ENCODE measurements around the gene TMEM235.

The TMEM235 gene

DNA sequence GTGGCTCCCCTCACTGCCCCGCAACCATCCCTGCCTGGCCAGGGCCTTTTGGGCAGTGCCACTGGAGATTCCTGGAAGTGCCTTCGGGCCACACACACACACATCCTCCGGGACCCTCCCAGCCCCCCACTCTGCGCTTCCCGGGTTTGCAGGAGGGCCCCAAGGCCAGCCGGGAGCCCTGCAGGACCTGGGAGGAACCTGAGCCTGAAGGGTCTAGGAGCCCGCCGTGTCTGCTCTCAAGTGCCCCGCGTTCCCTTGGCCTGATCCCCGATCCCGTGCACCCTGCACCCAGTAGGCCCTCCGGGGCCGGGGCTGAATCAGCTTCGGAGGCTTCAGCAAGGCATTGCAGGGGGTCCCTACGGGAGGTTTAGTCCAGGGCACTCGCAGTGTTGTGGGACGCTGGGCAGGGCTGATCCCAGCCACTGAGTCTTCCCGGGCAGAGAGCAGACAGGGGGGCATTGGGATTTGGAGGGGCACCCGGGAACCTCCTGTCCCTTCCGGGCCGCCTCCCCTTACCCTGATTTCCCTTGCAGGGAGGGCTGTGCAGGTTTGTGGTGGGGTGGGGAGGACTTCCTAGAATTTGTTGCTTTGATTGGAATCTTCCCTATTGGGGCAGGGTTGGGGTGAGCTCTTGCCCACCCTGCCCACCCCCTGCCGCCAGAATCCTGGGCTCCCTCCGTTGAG, 36.9 kb downstream of the TMEM235 start:
- ChIA-PET CTCF (interaction anchor here (0.6 to 1.2 kb wide), 2 partner anchors 17 to 336 kb away, joined by 3 to 4 read pairs; no protein-coding TSS in a partner anchor), POLR2A (interaction anchor here (1.9 kb wide), 1 partner anchor 14 kb away, joined by 10 read pairs; no protein-coding TSS in a partner anchor)
- TF ChIP-seq L3MBTL2 (conservative IDR thresholded peaks at IDR 0.05): no peak
- TF ChIP-seq ELF4 (IDR thresholded peaks at IDR 0.05): no peak
- TF ChIP-seq ZNF384 (IDR thresholded peaks at IDR 0.05): no peak
- TF ChIP-seq, protein P1, sequence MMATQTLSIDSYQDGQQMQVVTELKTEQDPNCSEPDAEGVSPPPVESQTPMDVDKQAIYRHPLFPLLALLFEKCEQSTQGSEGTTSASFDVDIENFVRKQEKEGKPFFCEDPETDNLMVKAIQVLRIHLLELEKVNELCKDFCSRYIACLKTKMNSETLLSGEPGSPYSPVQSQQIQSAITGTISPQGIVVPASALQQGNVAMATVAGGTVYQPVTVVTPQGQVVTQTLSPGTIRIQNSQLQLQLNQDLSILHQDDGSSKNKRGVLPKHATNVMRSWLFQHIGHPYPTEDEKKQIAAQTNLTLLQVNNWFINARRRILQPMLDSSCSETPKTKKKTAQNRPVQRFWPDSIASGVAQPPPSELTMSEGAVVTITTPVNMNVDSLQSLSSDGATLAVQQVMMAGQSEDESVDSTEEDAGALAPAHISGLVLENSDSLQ (IDR thresholded peaks at IDR 0.05): no peak
- TF ChIP-seq FOXM1 (IDR thresholded peaks at IDR 0.05; ENCODE audit: borderline replicate concordance): no peak
- TF ChIP-seq BHLHE40 (IDR thresholded peaks at IDR 0.05; ENCODE audit: borderline replicate concordance): no peak
- no peak for TF ChIP-seq ARNT (IDR thresholded peaks at IDR 0.05)
- no peak for TF ChIP-seq FOXA1 (IDR thresholded peaks at IDR 0.05)
- TF ChIP-seq SUZ12 (IDR thresholded peaks at IDR 0.05): no peak
- TF ChIP-seq FOXK2 (IDR thresholded peaks at IDR 0.05): no peak
- TF ChIP-seq NFRKB (IDR thresholded peaks at IDR 0.05): no peak
- TF ChIP-seq TARDBP (IDR thresholded peaks at IDR 0.05): no peak
- TF ChIP-seq HDGF (IDR thresholded peaks at IDR 0.05; ENCODE audit: borderline replicate concordance): no peak
- no peak for TF ChIP-seq LEF1 (IDR thresholded peaks at IDR 0.05; ENCODE audit: borderline replicate concordance)
- no peak for TF ChIP-seq SP1 (IDR thresholded peaks at IDR 0.05)
- no peak for TF ChIP-seq CTBP1 (IDR thresholded peaks at IDR 0.05; ENCODE audit: borderline replicate concordance)
- no peak for DNase-seq (ENCODE audit: extremely low spot score)

DNA sequence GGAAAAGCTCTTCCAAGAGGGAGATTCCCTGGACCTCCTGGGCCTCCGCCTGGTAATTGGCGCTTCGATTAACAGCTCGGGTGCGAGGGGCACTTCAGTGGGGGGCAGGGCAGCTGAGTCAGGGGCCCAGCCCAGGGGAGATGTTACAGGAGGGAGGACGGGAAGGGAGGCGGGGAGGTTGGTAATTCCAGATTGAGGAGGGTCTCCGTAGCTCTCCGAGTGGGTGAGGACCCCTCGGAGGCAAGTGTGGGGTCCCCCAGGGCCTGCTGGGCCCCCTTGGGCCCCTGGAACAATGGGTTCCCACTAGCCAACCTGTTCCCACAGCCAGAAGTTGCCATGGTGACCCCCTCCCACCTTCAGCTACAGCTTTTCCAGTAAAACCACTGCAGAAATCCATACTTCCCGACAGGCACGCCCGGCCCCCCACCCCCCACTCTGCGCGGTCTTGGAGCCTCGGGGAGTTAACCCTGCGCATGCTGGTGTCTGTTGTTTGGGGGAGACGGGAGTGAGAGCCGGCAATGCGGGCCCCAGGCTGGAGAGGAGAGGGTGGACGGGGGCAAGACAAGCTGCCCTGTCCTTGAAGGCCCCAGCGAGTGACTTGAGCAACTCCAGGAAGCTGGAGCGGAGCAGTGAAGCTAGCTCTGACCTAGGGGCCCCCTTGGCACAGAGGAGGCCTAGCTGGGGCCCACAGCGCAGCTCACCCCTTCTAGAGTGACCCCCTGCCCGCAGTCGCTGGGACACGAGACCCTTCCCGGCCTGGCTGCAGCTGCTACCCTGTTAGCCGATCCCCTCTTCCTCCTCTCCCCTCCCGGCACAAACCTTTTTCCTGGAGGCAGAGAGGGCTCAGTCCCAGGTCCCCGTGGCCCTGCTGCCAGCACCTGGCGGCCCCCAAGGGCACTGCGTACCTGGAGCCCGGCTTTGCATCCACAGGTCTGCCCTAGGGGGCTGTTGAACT, 37.8 kb downstream of the TMEM235 start:
- DNase-seq (ENCODE audit: extremely low spot score): no peak
- CTCF ChIA-PET: interaction anchor here (0.6 to 1.2 kb wide), 3 partner anchors 18 to 335 kb away, joined by 3 to 4 read pairs (median 3); no protein-coding TSS in a partner anchor

DNA sequence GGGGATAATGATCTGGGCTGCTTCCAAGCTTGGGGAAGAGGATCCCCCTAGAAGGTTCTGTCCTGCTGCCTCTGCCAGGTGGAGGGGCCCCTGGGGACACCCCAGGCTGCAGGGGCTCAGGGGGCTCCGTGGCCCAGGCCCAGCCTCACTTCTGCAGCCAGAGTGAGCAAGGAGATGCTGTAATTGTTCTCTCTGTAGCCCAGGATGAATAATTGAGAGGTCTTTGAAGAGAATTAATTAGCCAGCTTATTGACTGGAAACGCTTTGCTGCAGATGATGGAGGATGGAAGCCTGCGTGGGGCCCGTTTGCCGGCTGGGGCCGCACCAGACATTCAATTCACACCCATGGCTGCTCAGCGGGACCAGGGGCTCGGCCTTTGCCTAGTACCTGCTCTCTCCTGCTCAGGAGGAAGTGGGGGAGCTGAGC, 38.5 kb downstream of the TMEM235 start:
- POLR2A ChIA-PET: interaction anchor here (1.9 kb wide), 1 partner anchor 16 kb away, joined by 10 read pairs; no protein-coding TSS in a partner anchor
- TF ChIP-seq ELF4 (IDR thresholded peaks at IDR 0.05) (no peak), ARNT (IDR thresholded peaks at IDR 0.05) (no peak), TARDBP (IDR thresholded peaks at IDR 0.05) (no peak), FOXK2 (IDR thresholded peaks at IDR 0.05) (no peak), CTBP1 (IDR thresholded peaks at IDR 0.05; ENCODE audit: borderline replicate concordance) (no peak), LEF1 (IDR thresholded peaks at IDR 0.05; ENCODE audit: borderline replicate concordance) (no peak), BHLHE40 (IDR thresholded peaks at IDR 0.05; ENCODE audit: borderline replicate concordance) (no peak), L3MBTL2 (conservative IDR thresholded peaks at IDR 0.05) (no peak), NFRKB (IDR thresholded peaks at IDR 0.05) (no peak), SP1 (IDR thresholded peaks at IDR 0.05) (no peak), FOXA1 (IDR thresholded peaks at IDR 0.05) (no peak), ZNF384 (IDR thresholded peaks at IDR 0.05) (no peak), HDGF (IDR thresholded peaks at IDR 0.05; ENCODE audit: borderline replicate concordance) (no peak), FOXM1 (IDR thresholded peaks at IDR 0.05; ENCODE audit: borderline replicate concordance) (no peak), SUZ12 (IDR thresholded peaks at IDR 0.05) (no peak)
- TF ChIP-seq, protein P1 (IDR thresholded peaks at IDR 0.05): no peak

More for the DNA sequence above, 37.8 kb downstream of the TMEM235 start:
- TF ChIP-seq ARNT (IDR thresholded peaks at IDR 0.05) (no peak), BHLHE40 (IDR thresholded peaks at IDR 0.05; ENCODE audit: borderline replicate concordance) (no peak), SP1 (IDR thresholded peaks at IDR 0.05) (no peak), FOXK2 (IDR thresholded peaks at IDR 0.05) (no peak), FOXM1 (IDR thresholded peaks at IDR 0.05; ENCODE audit: borderline replicate concordance) (no peak), CTBP1 (IDR thresholded peaks at IDR 0.05; ENCODE audit: borderline replicate concordance) (no peak), SUZ12 (IDR thresholded peaks at IDR 0.05) (no peak)
- POLR2A ChIA-PET: interaction anchor here (1.9 kb wide), 1 partner anchor 15 kb away, joined by 10 read pairs; no protein-coding TSS in a partner anchor

DNA sequence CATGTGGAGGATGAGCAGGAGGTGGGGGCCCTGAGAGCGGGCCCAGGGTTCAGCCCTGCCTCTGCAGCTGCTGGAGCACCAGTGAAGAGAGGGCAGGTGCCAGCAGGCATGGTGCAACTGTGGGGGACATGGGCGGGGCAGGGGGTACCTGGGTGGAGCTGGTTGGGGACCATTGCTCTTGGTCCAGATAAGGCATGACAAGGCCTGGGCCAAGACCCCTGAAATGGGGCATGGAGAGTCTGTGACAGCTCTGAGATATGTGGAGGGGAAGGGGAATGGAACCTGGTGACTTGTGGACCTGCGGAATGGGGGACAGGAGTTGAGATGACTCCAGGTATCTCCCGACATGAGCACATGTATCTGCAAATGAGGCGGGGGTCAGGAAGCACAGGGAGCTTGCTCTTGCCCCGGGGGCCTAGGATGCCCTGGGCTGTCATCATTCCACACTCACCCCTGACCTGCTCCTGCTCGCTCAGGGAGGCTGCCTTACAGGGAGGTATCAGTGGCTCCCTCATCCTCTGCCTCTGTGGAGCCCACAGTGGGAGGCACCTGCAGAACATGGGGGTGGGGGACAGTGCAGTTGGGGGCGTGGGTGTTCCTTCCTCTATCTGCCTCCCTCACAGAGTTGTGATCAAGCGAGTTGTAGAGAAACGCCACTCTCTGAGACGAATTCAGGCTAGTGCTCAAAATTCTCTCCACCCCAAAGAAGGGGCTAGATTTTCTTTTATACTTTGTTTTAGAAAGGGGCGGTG, 40.2 kb downstream of the TMEM235 start:
- no peak for TF ChIP-seq TARDBP (IDR thresholded peaks at IDR 0.05)
- no peak for TF ChIP-seq SUZ12 (IDR thresholded peaks at IDR 0.05)
- TF ChIP-seq BHLHE40 (IDR thresholded peaks at IDR 0.05; ENCODE audit: borderline replicate concordance): no peak
- TF ChIP-seq ELF4 (IDR thresholded peaks at IDR 0.05): no peak
- no peak for TF ChIP-seq FOXK2 (IDR thresholded peaks at IDR 0.05)
- CTCF ChIA-PET: interaction anchor here (0.6 kb wide), 1 partner anchor 771 kb away, joined by 4 read pairs; no protein-coding TSS in a partner anchor
- no peak for DNase-seq (ENCODE audit: extremely low spot score)
- POLR2A ChIA-PET: interaction anchor here (1.2 to 1.4 kb wide), 2 partner anchors 17 kb away, joined by 4 read pairs; no protein-coding TSS in a partner anchor

More for the DNA sequence above, 38.5 kb downstream of the TMEM235 start:
- CTCF ChIA-PET: no interaction called here
- DNase-seq (ENCODE audit: extremely low spot score): no peak

DNA sequence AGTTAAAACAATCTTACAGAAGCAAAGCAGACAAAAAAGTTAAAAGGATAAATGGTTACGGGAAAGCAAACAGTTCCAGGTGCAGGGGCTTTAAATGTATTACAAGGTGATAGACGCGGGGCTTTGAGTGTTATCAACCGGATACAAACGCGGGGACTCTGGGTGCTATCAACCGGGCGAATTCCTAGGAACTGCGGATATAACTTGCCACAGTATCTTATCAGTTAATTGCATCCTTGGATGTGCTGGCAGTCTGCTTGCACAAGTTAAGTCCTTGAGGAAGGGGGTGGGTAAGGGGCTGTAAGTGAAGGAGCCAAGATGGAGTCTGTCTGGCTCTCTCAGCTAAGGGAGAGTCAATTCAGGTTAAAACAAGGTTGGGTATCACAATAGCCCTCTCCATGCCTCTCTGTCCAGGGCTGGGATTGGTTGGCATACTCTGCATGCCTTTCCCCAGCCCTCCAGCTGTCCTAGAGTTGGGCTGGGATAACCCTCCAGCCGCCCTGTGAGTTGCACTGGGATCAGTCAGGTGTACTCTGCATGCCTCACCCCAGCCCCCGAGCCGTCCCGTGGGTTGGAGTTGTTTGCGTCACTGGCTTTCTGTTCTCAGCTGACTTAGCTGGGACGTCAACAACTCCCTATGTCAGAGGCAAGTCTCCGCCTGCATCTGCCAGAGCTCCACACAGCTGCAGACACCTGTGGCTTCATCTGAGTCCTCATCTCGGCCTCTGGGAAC, 40.9 kb downstream of the TMEM235 start:
- no peak for DNase-seq (ENCODE audit: extremely low spot score)
- TF ChIP-seq ZNF384 (IDR thresholded peaks at IDR 0.05) (no peak), CTBP1 (IDR thresholded peaks at IDR 0.05; ENCODE audit: borderline replicate concordance) (no peak), SP1 (IDR thresholded peaks at IDR 0.05) (no peak), L3MBTL2 (conservative IDR thresholded peaks at IDR 0.05) (no peak), FOXA1 (IDR thresholded peaks at IDR 0.05) (no peak), ELF4 (IDR thresholded peaks at IDR 0.05) (no peak), NFRKB (IDR thresholded peaks at IDR 0.05) (no peak), BHLHE40 (IDR thresholded peaks at IDR 0.05; ENCODE audit: borderline replicate concordance) (no peak), FOXM1 (IDR thresholded peaks at IDR 0.05; ENCODE audit: borderline replicate concordance) (no peak), ARNT (IDR thresholded peaks at IDR 0.05) (no peak), HDGF (IDR thresholded peaks at IDR 0.05; ENCODE audit: borderline replicate concordance) (no peak), LEF1 (IDR thresholded peaks at IDR 0.05; ENCODE audit: borderline replicate concordance) (no peak), TARDBP (IDR thresholded peaks at IDR 0.05) (no peak), FOXK2 (IDR thresholded peaks at IDR 0.05) (no peak), SUZ12 (IDR thresholded peaks at IDR 0.05) (no peak)
- TF ChIP-seq, protein P1 (IDR thresholded peaks at IDR 0.05): no peak
- CTCF ChIA-PET: interaction anchor here (0.6 kb wide), 1 partner anchor 770 kb away, joined by 4 read pairs; no protein-coding TSS in a partner anchor
- POLR2A ChIA-PET: interaction anchor here (1.2 kb wide), 1 partner anchor 18 kb away, joined by 4 read pairs; no protein-coding TSS in a partner anchor
